GM12891 (cell line): Measurements from ENCODE around the gene COL5A1.
"Not testable (repeated sequence)": the region's sequence is repeated elsewhere in the genome, so short reads cannot be mapped to it uniquely, and the experiment has no call there.

ENCODE experiments used
- DNase-seq: peaks from one replicate; pipeline ENCODE4 v3.0.0; 2011; ENCODE audit warnings: low spot score; ENCODE audit not compliant: insufficient read length
- FAIRE-seq: peaks from 2 replicates; lab custom pipeline; 2011; peaks lifted over from hg19 to GRCh38; lab: Jason Lieb, UNC
- PAX5 ChIP-seq: IDR thresholded peaks from 2 replicates; pipeline ENCODE4 v1.6.1; 2011; ENCODE audit warnings: low read length, moderate library complexity, mild to moderate bottlenecking; ENCODE audit not compliant: insufficient read depth, severe bottlenecking
- POLR2A ChIP-seq: IDR thresholded peaks from 2 replicates; pipeline ENCODE4 v1.6.1; 2011; ENCODE audit warnings: low read depth, low read length, control low read depth
- POLR2AphosphoS5 ChIP-seq: IDR thresholded peaks from 2 replicates; pipeline ENCODE4 v1.6.1; 2011; ENCODE audit warnings: low read depth, low read length, control low read depth
- POU2F2 ChIP-seq: IDR thresholded peaks from 2 replicates; pipeline ENCODE4 v1.6.1; 2011; ENCODE audit warnings: low read depth, mild to moderate bottlenecking, control low read depth, low read length, moderate library complexity
- SPI1 ChIP-seq: IDR thresholded peaks from 2 replicates; pipeline ENCODE4 v1.6.1; 2011; ENCODE audit warnings: low read depth, low read length, control low read depth
- TAF1 ChIP-seq: IDR thresholded peaks from 2 replicates; pipeline ENCODE4 v1.6.1; 2011; ENCODE audit warnings: low read depth, low read length, control low read depth

The COL5A1 gene

GRCh38 chr9:134847752-134848432 lies 206.3 kb downstream of the COL5A1 start:
- no peak for DNase-seq
- TF ChIP-seq POLR2AphosphoS5 (no peak), POLR2A (no peak), POU2F2 (no peak), TAF1 (no peak), PAX5 (no peak), SPI1 (no peak)
- FAIRE-seq, result no peak

GRCh38 chr9:134848504-134848903 lies 206.9 kb downstream of the COL5A1 start:
- DNase-seq, result no peak
- TF ChIP-seq POLR2AphosphoS5, result no peak
- TF ChIP-seq SPI1, result no peak
- no peak for TF ChIP-seq POU2F2
- TF ChIP-seq POLR2A, result no peak
- TF ChIP-seq PAX5, result no peak
- no peak for TF ChIP-seq TAF1
- FAIRE-seq, result no peak

DNA sequence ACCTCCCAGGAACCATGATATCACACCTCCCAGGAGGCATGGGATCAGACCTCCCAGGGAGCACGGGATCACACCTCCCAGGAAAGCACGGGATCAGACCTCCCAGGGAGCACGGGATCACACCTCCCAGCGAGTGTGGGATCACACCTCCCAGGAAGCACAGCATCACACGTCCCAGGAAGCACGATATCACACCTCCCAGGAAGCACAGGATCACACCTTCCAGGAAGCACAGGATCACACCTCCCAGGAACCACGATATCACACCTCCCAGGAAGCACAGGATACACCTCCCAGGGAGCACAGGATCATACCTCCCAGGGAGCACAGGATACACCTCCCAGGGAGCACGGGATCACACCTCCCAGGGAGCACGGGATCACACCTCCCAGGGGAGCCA lies 209.0 kb downstream of the COL5A1 start:
- no peak for DNase-seq
- TF ChIP-seq SPI1 (no peak), TAF1 (no peak), PAX5 (no peak), POLR2A (no peak), POU2F2 (no peak), POLR2AphosphoS5 (no peak)
- no peak for FAIRE-seq

DNA sequence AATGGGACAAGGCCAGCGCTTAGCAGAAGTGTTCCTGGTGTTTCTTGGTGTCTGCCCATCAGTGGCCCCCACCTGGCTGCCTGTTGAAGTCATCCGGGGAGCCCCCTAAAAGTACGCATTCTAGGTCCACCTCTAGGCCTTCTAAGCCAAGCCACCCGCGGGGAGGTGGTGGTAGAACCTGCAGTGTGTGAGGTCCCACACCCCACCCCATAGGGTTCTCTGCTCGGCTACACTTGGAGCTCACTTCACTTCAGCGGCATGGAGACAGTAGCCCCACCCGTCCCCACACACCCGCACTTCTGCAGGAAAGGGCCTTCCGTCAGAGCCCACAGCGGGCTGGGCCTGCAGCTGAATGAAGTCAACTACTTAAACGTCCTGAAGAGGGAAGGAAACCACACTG lies 209.4 kb downstream of the COL5A1 start:
- TF ChIP-seq POU2F2, result no peak
- no peak for TF ChIP-seq POLR2AphosphoS5
- no peak for TF ChIP-seq TAF1
- no peak for TF ChIP-seq SPI1
- no peak for TF ChIP-seq PAX5
- no peak for TF ChIP-seq POLR2A

DNA sequence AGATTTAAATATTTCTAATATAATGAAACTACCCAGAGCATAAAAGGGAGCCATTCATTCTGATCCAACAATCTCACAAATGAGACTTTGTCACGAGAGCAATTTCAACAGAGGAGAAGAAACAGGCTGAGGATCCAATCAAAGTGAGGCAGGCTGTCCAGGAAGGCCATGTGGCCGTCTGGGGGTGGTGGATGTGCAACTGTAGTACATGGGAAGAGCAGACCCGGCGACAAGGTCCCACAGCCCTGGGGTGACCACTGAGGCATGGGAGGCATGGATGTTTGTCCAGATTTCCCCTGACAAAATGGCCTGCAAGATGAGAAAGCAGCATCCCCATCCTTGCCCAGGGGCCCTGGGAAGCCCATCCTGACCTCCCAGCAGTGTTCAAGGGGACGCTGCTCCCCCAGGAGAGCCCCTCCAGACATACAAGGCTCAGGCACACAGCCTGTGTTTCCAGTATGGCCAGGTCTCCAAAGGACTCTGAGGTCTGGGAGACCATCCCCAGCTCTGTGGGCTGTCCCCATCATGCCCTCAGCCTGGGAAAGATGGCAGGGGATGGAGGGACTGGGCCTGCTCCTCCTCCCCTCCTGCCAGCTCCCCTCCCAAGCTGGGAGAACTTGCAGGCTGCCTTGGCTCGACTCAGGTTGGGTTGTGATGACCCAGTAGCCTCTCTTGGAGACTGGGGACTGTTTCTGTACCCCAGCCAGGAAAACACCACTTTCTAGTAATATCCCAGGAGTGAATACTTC lies 211.5 kb downstream of the COL5A1 start:
- no peak for TF ChIP-seq SPI1
- no peak for TF ChIP-seq PAX5
- no peak for TF ChIP-seq TAF1
- TF ChIP-seq POLR2A, result no peak
- TF ChIP-seq POU2F2, result no peak
- no peak for TF ChIP-seq POLR2AphosphoS5
- DNase-seq (no peak), FAIRE-seq (no peak)

More for the DNA sequence above, 209.4 kb downstream of the COL5A1 start:
- no peak for DNase-seq
- no peak for FAIRE-seq

- no peak for TF ChIP-seq POU2F2
- TF ChIP-seq POLR2AphosphoS5, result no peak
- TF ChIP-seq POLR2A, result no peak
- TF ChIP-seq PAX5, result no peak
- no peak for TF ChIP-seq TAF1
- no peak for TF ChIP-seq SPI1
- FAIRE-seq, result no peak
- no peak for DNase-seq
Observed at GRCh38 chr9:134853893-134854292, 212.3 kb downstream of the COL5A1 start.

GRCh38 chr9:134854541-134854981 lies 213.0 kb downstream of the COL5A1 start:
- FAIRE-seq (no peak), DNase-seq (no peak)
- TF ChIP-seq POLR2AphosphoS5, result no peak
- TF ChIP-seq POLR2A, result no peak
- TF ChIP-seq POU2F2, result no peak

DNA sequence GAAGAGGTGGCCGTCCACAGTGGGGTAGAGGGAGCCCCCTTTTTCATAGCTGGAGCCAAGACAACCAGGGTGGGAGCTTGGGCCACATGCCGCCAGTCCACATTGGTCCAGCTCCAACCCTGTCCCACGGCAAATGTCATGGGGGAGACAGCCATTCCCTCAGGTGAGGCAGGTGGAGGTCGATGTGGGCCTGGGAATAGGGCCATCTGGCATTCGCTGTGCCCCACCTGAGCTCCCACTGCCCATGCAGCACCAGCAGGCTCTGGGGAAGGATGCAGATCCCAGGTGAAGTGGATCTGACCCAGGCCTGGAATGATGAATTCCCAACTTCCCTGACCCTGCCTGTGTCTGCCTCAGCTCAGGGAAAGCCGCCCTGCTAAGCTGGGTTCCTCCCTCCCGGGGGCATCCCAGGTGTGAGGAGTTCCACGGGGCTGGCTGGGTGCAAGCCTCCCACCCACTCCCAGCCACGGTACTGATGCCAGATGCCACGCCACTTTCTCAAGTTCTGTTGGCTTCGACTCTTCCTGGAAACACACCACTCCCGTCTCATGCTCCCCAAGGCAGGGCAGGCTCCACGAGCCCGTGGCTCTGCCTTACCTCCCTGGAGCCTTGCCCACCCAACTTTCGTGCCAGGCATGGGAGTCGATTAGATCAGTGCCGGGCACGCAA lies 213.8 kb downstream of the COL5A1 start:
- TF ChIP-seq POLR2AphosphoS5, result no peak
- no peak for TF ChIP-seq TAF1
- no peak for TF ChIP-seq POU2F2
- no peak for TF ChIP-seq PAX5
- TF ChIP-seq POLR2A, result no peak
- TF ChIP-seq SPI1, result no peak
- DNase-seq (no peak), FAIRE-seq (no peak)

GRCh38 chr9:134855900-134856377 lies 214.3 kb downstream of the COL5A1 start:
- TF ChIP-seq POLR2AphosphoS5, result no peak
- no peak for TF ChIP-seq SPI1
- no peak for TF ChIP-seq POLR2A
- TF ChIP-seq TAF1, result no peak
- TF ChIP-seq POU2F2, result no peak
- TF ChIP-seq PAX5, result no peak
- DNase-seq (no peak), FAIRE-seq (no peak)

DNA sequence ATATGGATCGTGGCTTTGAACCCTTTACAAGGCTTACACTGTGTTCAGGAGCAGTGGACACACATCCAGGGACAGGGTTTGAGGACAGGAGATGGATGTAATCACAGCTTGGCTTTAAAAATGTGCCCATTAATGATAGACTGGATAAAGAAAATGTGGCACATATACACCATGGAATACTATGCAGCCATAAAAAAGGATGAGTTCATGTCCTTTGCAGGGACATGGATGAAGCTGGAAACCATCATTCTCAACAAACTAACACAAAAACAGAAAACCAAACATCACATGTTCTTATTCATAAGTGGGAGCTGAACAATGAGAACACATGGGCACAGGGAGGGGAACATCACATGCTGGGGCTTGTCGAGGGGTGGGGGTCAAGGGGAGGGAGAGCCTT lies 215.8 kb downstream of the COL5A1 start:
- not testable (repeated sequence) for FAIRE-seq, DNase-seq
